ENCODE data around the gene EIF4G3. TPM values are rescaled to one million over a fixed set of nuclear protein-coding genes. Genes with fewer than 3 reads are reported as not detected.

Gene EIF4G3
- total RNA-seq, 1 experiment from 2014 or later: 72.0 TPM

- Histone ChIP-seq H3K9ac (ENCODE audit: extremely low read depth, insufficient read length, low read length) (no peak overlapping the region), H3K27me3 (ENCODE audit: insufficient read depth, low read length) (no peaks in the 10 kb centered on the region), H4K5ac (ENCODE audit: insufficient read length, low read depth, low read length) (no peak overlapping the region), H3K9me3 (ENCODE audit: control insufficient read depth, low read depth, low read length) (no peaks in the 10 kb centered on the region), H3K23me2 (ENCODE audit: insufficient read length, low read depth, low read length, poor library complexity, severe bottlenecking) (no peaks in the 10 kb centered on the region), H3K18ac (ENCODE audit: insufficient read length, low read depth, low read length) (no peak overlapping the region), H2BK12ac (ENCODE audit: insufficient read length, low read depth, low read length) (no peak overlapping the region), H2BK120ac (ENCODE audit: low read depth, low read length, poor library complexity, severe bottlenecking) (no peak overlapping the region), H4K91ac (ENCODE audit: insufficient read length, low read depth, low read length) (no peak overlapping the region), H4K20me1 (ENCODE audit: control insufficient read depth, insufficient read depth, insufficient read length) (no peaks in the 10 kb centered on the region), H2BK15ac (ENCODE audit: low read depth, low read length) (no peak overlapping the region), H3K27ac (ENCODE audit: insufficient read length, low read depth, low read length) (no peak overlapping the region), H3K4ac (ENCODE audit: low read depth, low read length) (no peak overlapping the region), H3K4me2 (ENCODE audit: insufficient read depth, insufficient read length, low read length) (no peak overlapping the region), H3K79me2 (ENCODE audit: insufficient read depth, low read length) (no peaks in the 10 kb centered on the region), H2BK20ac (ENCODE audit: low read depth, low read length, poor library complexity, severe bottlenecking) (no peak overlapping the region), H4K8ac (replicated peaks; ENCODE audit: insufficient read length, low read depth, low read length) (no peak overlapping the region), H3K4me1 (ENCODE audit: insufficient read depth, low read length) (no peaks in the 10 kb centered on the region), H3T11ph (ENCODE audit: low read length) (no peak overlapping the region), H2BK5ac (ENCODE audit: insufficient read length, low read length) (no peak overlapping the region), H2AK5ac (ENCODE audit: insufficient read length, low read length) (no peak overlapping the region), H3K23ac (ENCODE audit: insufficient read length, low read depth, low read length) (no peak overlapping the region), H3K56ac (ENCODE audit: insufficient read length, low read depth, low read length) (no peak overlapping the region), H2AFZ (ENCODE audit: low read length) (no peak overlapping the region), H3K79me1 (ENCODE audit: insufficient read depth, low read depth, low read length, poor library complexity, severe bottlenecking) (no peaks in the 10 kb centered on the region), H3K14ac (ENCODE audit: insufficient read depth, low read length) (no peak overlapping the region)
- TF ChIP-seq CTCF (conservative IDR thresholded peaks at IDR 0.05): no peak
- Mint-ChIP-seq H3K27me3 (ENCODE audit: low read depth) (no peaks in the 10 kb centered on the region), H3K9me3 (no peaks in the 10 kb centered on the region), H3K4me1 (peaks cover 0 to 4% of the 10 kb centered on the region in 2 experiments; a peak in 2 of 4 replicates), H3K27ac (peak overlapping the region in 1 of 3 experiments; percentile 88; a peak in 1 of 7 replicates), H3K4me3 (no peak overlapping the region), H3K36me3 (ENCODE audit: insufficient read depth in 1 of 3, low read depth in 3 of 3) (no peaks in the 10 kb centered on the region; a peak in 2 of 7 replicates)
- DNase-seq: no peak
- no CpG with 5 or more reads among the region's 2 CpGs for WGBS (ENCODE audit: extremely low coverage, insufficient read length, low lambda C conversion rate)
Measured at GRCh38 chr1:21065851-21066250, 110.8 kb downstream of the EIF4G3 start.
